AG10803 (cell line): Measurements from ENCODE around the gene NHSL2.

Experiments used
- DNase-seq: peaks from one replicate; pipeline ENCODE4 v3.0.0; 2010; ENCODE audit warnings: low read depth
- H3K4me3 ChIP-seq: 2 replicates; pipeline ENCODE4 v1.5.1; 2011; ENCODE audit warnings: mild to moderate bottlenecking, low read length, control low read depth
- CTCF ChIP-seq: conservative IDR thresholded peaks from 2 replicates; pipeline ENCODE4 v1.5.1; 2011; ENCODE audit warnings: mild to moderate bottlenecking, low read length, control low read depth, inconsistent platforms

The NHSL2 gene

GRCh38 chrX:72181178-72182125 is 270.8 kb downstream of the NHSL2 start, which contains the start of gene PIN4:
Gene PIN4 (plus strand): TSS chrX:72181757. CDS start chrX:72181786, 29 bp downstream.
- H3K4me3 ChIP-seq, result peak within 1 kb of the TSS; percentile 89
- no peak for TF ChIP-seq CTCF
- peak; percentile 96 for DNase-seq

- DNase-seq, result no peak
- peak overlapping the region; percentile 89 for H3K4me3 ChIP-seq
- TF ChIP-seq CTCF, result no peak
Observed at GRCh38 chrX:72182924-72183323, 272.3 kb downstream of the NHSL2 start.

- no peak overlapping the region for H3K4me3 ChIP-seq
- peak; percentile 76 for DNase-seq
- TF ChIP-seq CTCF, result no peak
Observed at GRCh38 chrX:72201836-72202536, 291.3 kb downstream of the NHSL2 start.
